HG03442 (cell line): Measurements from ENCODE around the gene TMEM130.
"Not testable (repeated sequence)": the region's sequence is repeated elsewhere in the genome, so short reads cannot be mapped to it uniquely, and the experiment has no call there.

Experiments used
- ATAC-seq: cut with Tn5 transposase; IDR thresholded peaks from one replicate; pipeline ENCODE4 v1.9.1; 2021; ENCODE audit warnings: mild to moderate bottlenecking, moderate library complexity; ENCODE audit not compliant: unreplicated experiment

TMEM130 gene

GRCh38 chr7:98877692-98878364, 8.0 kb upstream of the TMEM130 start:
- no peak for ATAC-seq

GRCh38 chr7:98877146-98877545, 7.3 kb upstream of the TMEM130 start:
- no peak for ATAC-seq

- ATAC-seq: no peak
Measured at GRCh38 chr7:98875501-98875900, 5.7 kb upstream of the TMEM130 start.

GRCh38 chr7:98874942-98875341, 5.1 kb upstream of the TMEM130 start:
- no peak for ATAC-seq

GRCh38 chr7:98873610-98874009, 3.8 kb upstream of the TMEM130 start:
- not testable (repeated sequence) for ATAC-seq

- no peak for ATAC-seq
Measured at GRCh38 chr7:98872328-98872924, 2.6 kb upstream of the TMEM130 start.

- ATAC-seq: no peak
Measured at GRCh38 chr7:98870807-98871491, 1.1 kb upstream of the TMEM130 start.

GRCh38 chr7:98870121-98870651, 372 bp upstream of the TMEM130 start:
- ATAC-seq: peak; percentile 80

GRCh38 chr7:98869027-98869596, 702 bp downstream of the TMEM130 start:
- no peak for ATAC-seq

- ATAC-seq: no peak
Measured at GRCh38 chr7:98868450-98868849, 1.4 kb downstream of the TMEM130 start.

- ATAC-seq: no peak
Measured at GRCh38 chr7:98866765-98867164, 3.0 kb downstream of the TMEM130 start.

GRCh38 chr7:98866351-98866750, 3.5 kb downstream of the TMEM130 start:
- no peak for ATAC-seq

GRCh38 chr7:98864731-98865453, 4.9 kb downstream of the TMEM130 start:
- ATAC-seq: no peak

- no peak for ATAC-seq
Measured at GRCh38 chr7:98863601-98864000, 6.2 kb downstream of the TMEM130 start.

GRCh38 chr7:98862716-98863420, 6.9 kb downstream of the TMEM130 start:
- no peak for ATAC-seq

GRCh38 chr7:98862203-98862602, 7.6 kb downstream of the TMEM130 start:
- no peak for ATAC-seq

- ATAC-seq: no peak
Measured at GRCh38 chr7:98860071-98860470, 9.7 kb downstream of the TMEM130 start.

GRCh38 chr7:98855610-98856422, 14.0 kb downstream of the TMEM130 start:
- no peak for ATAC-seq

GRCh38 chr7:98852826-98853225, 17.0 kb downstream of the TMEM130 start:
- ATAC-seq: no peak
